ENCODE results near the gene POU2AF1. TPM values are rescaled to one million over a fixed set of nuclear protein-coding genes. Genes with fewer than 3 reads are reported as not detected.

The POU2AF1 gene
- total and polyA plus RNA-seq, 2 of the 13 experiments (the other 11 are each of a cell fraction or from before 2014, with no cell fraction given), result 1.9 to 3.6 TPM

- TF ChIP-seq ZNF414 (CRISPR knock-in tag; IDR thresholded peaks at IDR 0.05) (peak; percentile 99), MAFK (conservative IDR thresholded peaks at IDR 0.05 in 1 of 2, IDR thresholded peaks at IDR 0.05 in 1 of 2; ENCODE audit: low read length in 2 of 2) (peak in 1 of 2 experiments; percentile 57; a peak in 3 of 4 replicates), TFAP4 (IDR thresholded peaks at IDR 0.05; ENCODE audit: borderline replicate concordance, low read depth) (peak; percentile 97), ZNF207 (IDR thresholded peaks at IDR 0.05; ENCODE audit: borderline replicate concordance) (no peak), RBFOX2 (IDR thresholded peaks at IDR 0.05; ENCODE audit: low read depth, low read length) (no peak; the same call in 1 of the 2 replicates), ZNF362 (CRISPR knock-in tag; IDR thresholded peaks at IDR 0.05; ENCODE audit: borderline replicate concordance) (peak; percentile 88; the same call in 1 of the 2 replicates), TMF1 (CRISPR knock-in tag; IDR thresholded peaks at IDR 0.05; ENCODE audit: low read depth) (no peak), CENPBD1 (CRISPR knock-in tag; IDR thresholded peaks at IDR 0.05; ENCODE audit: borderline replicate concordance, low read depth) (0 out of 2 replicates have a peak, but pooled peaks have one; percentile 30), CENPT (CRISPR knock-in tag; IDR thresholded peaks at IDR 0.05; ENCODE audit: low read depth) (no peak), CCAR2 (optimal IDR thresholded peaks at IDR 0.05; ENCODE audit: low read depth, low read length) (peak; percentile 81), KLF12 (CRISPR knock-in tag; IDR thresholded peaks at IDR 0.05; ENCODE audit: borderline replicate concordance) (peak; percentile 48; the same call in 1 of the 2 replicates), ZNF747 (CRISPR knock-in tag; IDR thresholded peaks at IDR 0.05; ENCODE audit: borderline replicate concordance) (peak; percentile 97; the same call in 1 of the 2 replicates), FIP1L1 (IDR thresholded peaks at IDR 0.05; ENCODE audit: borderline replicate concordance, insufficient read depth, low read depth, low read length) (no peak), ZNF138 (CRISPR knock-in tag; IDR thresholded peaks at IDR 0.05; ENCODE audit: low read depth) (peak; percentile 53; the same call in 1 of the 2 replicates), ZNF124 (CRISPR knock-in tag; IDR thresholded peaks at IDR 0.05) (peak; percentile 89), NFIB (CRISPR knock-in tag; IDR thresholded peaks at IDR 0.05; ENCODE audit: borderline replicate concordance) (0 out of 2 replicates have a peak, but pooled peaks have one; percentile 56), SP1 (IDR thresholded peaks at IDR 0.05) (no peak), SP1 (CRISPR knock-in tag; IDR thresholded peaks at IDR 0.05) (no peak), HMGXB3 (CRISPR knock-in tag; IDR thresholded peaks at IDR 0.05; ENCODE audit: borderline replicate concordance) (peak; percentile 24; the same call in 1 of the 2 replicates), ZNF543 (CRISPR knock-in tag; IDR thresholded peaks at IDR 0.05) (peak; percentile 93; the same call in 1 of the 2 replicates), ZNF75D (CRISPR knock-in tag; IDR thresholded peaks at IDR 0.05; ENCODE audit: borderline replicate concordance) (no peak)
These were observed 18.7 kb downstream of the POU2AF1 start (continued) for GRCh38 chr11:111360150-111361043.
